HG02885 (cell line): ENCODE data around the gene REXO4.
"Not testable (repeated sequence)": the region's sequence is repeated elsewhere in the genome, so short reads cannot be mapped to it uniquely, and the experiment has no call there.

Experiments used
- ATAC-seq: cut with Tn5 transposase; IDR thresholded peaks from one replicate; pipeline ENCODE4 v1.9.1; 2021; ENCODE audit warnings: mild to moderate bottlenecking; ENCODE audit not compliant: unreplicated experiment, poor library complexity

The REXO4 gene

GRCh38 chr9:133452562-133452961, 34.8 kb upstream of the REXO4 start:
- no peak for ATAC-seq

- not testable (repeated sequence) for ATAC-seq
Measured at GRCh38 chr9:133451865-133452264, 34.1 kb upstream of the REXO4 start.

GRCh38 chr9:133449760-133450159, 31.9 kb upstream of the REXO4 start:
- ATAC-seq: no peak

- ATAC-seq: no peak
Measured at GRCh38 chr9:133448487-133448972, 30.7 kb upstream of the REXO4 start.

- ATAC-seq: no peak
Measured at GRCh38 chr9:133445293-133445969, 27.6 kb upstream of the REXO4 start.

GRCh38 chr9:133443982-133444381, 26.2 kb upstream of the REXO4 start:
- no peak for ATAC-seq

- ATAC-seq: no peak
Measured at GRCh38 chr9:133443248-133443647, 25.4 kb upstream of the REXO4 start.

GRCh38 chr9:133441571-133441970, 23.8 kb upstream of the REXO4 start:
- ATAC-seq: no peak

- ATAC-seq: no peak
Measured at GRCh38 chr9:133440874-133441273, 23.1 kb upstream of the REXO4 start.

GRCh38 chr9:133439337-133439736, 21.5 kb upstream of the REXO4 start:
- no peak for ATAC-seq

- ATAC-seq: no peak
Measured at GRCh38 chr9:133437753-133438531, 20.1 kb upstream of the REXO4 start.

- ATAC-seq: no peak
Measured at GRCh38 chr9:133436681-133437080, 18.9 kb upstream of the REXO4 start.

- no peak for ATAC-seq
Measured at GRCh38 chr9:133433351-133433843, 15.6 kb upstream of the REXO4 start.

GRCh38 chr9:133430244-133430643, 12.4 kb upstream of the REXO4 start:
- no peak for ATAC-seq

GRCh38 chr9:133429641-133430161, 11.9 kb upstream of the REXO4 start:
- no peak for ATAC-seq

- ATAC-seq: no peak
Measured at GRCh38 chr9:133429214-133429613, 11.4 kb upstream of the REXO4 start.

GRCh38 chr9:133428617-133429101, 10.8 kb upstream of the REXO4 start:
- ATAC-seq: no peak

GRCh38 chr9:133427658-133428348, 10.0 kb upstream of the REXO4 start:
- no peak for ATAC-seq

- no peak for ATAC-seq
Measured at GRCh38 chr9:133426011-133426410, 8.2 kb upstream of the REXO4 start.

GRCh38 chr9:133425049-133425632, 7.3 kb upstream of the REXO4 start:
- no peak for ATAC-seq
